22Rv1 (cell line): ENCODE data around the gene ASPHD2.

ENCODE experiments used
- CTCF ChIP-seq: fragments of 450-650 bp; IDR thresholded peaks from 2 replicates; pipeline ENCODE4 v1.5.1; 2017; ENCODE audit warnings: mild to moderate bottlenecking
- ZFX ChIP-seq: fragments of 450-650 bp; IDR thresholded peaks from 2 replicates; pipeline ENCODE4 v1.6.1; 2017; ENCODE audit warnings: antibody characterized with exemption, borderline replicate concordance

DNA sequence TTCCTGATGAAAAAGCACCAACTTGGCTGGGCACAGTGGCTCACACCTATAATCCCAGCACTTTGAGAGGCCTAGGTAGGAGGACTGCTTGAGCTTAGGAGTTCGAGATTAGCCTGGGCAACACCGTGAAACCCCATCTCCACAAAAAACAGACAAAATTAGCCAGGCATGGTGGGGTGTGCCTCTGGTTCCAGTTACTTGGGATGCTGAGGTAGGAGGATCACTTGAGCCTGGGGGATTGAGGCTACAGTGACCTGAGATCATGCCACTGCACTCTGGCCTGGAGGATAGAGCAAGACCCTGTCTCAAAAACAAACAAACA is 51.5 kb downstream of the ASPHD2 start:
- TF ChIP-seq CTCF: no peak
- TF ChIP-seq ZFX: no peak
